ENCODE data around the gene RAE1. TPM values are rescaled to one million over a fixed set of nuclear protein-coding genes. Genes with fewer than 3 reads are reported as not detected.

The RAE1 gene
- total RNA-seq, 1 experiment from 2014 or later = 31.3 TPM

DNA sequence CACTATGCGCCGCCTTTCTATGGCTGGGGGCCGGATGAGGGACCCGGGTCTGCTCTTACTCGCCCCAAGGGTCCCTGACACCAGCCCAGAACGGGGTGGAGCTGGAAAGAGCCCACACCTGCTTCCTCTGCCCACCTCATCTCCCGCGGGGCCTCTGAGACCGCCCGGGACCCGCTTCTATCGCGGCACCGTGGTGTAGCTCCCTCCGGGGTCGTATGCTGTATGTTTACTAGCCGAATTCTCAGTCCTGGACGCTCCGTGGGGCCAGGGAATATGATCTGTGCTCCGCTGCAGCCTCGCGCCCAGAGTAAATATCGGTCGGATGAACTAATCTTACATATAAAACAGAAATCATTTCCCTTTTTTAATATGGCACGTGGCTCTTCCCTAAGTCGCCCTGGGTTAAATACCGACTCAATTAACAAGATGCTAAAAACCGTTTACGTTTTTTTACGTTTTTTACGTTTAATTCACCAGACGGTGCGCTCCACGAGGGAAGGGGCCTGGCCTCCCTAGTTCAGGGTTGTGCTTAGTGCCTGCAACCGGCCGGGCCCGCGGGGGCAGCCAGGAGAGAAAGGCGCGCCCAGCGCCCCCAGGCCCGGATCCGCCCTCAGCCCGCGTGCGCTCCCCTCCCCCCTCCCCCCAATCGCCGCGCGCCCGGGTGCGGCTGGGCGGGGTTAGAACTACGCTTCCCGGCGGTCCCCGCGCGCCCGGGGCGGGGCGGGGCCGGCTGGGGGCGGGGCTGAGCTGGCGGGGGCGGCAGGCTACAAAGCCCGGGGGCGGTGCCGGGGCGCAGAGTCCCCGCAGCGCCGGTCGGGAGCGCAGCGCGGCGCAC is 39.8 kb downstream of the RAE1 start, which contains the start of gene RBM38:
TSS of gene RBM38 (plus strand) at position 793 of the 835 bp plus-strand sequence. CDS start 186 bp downstream, outside the sequence.
- Mint-ChIP-seq H3K27ac (peak within 1 kb of the TSS; percentile 94), H3K36me3 (peaks cover 18% of the 10 kb centered on the region), H3K4me3 (peak within 1 kb of the TSS; percentile 84), H3K27me3 (ENCODE audit: low read depth) (no peaks in the 10 kb centered on the region), H3K4me1 (peaks cover 36% of the 10 kb centered on the region), H3K9me3 (no peaks in the 10 kb centered on the region)
- CTCF ChIA-PET = interaction anchor here (0.5 to 3.6 kb wide), 10 partner anchors 9 to 301 kb away, joined by 3 to 16 read pairs (median 5); no protein-coding TSS in a partner anchor
- ATAC-seq = peak; percentile 63
- peak; percentile 86 for TF ChIP-seq SP1 (CRISPR knock-in tag; conservative IDR thresholded peaks at IDR 0.05)
- TF ChIP-seq IRF2 (CRISPR knock-in tag; IDR thresholded peaks at IDR 0.05; ENCODE audit: borderline replicate concordance, low read depth) = no peak
- 0 out of 2 replicates have a peak, but pooled peaks have one; percentile 14 for TF ChIP-seq GABPB1 (CRISPR knock-in tag; IDR thresholded peaks at IDR 0.05)
- TF ChIP-seq, protein P1, sequence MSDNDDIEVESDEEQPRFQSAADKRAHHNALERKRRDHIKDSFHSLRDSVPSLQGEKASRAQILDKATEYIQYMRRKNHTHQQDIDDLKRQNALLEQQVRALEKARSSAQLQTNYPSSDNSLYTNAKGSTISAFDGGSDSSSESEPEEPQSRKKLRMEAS (CRISPR knock-in tag; IDR thresholded peaks at IDR 0.05) = peak; percentile 33; the same call in 1 of the 2 replicates
- TF ChIP-seq MYBL2 (CRISPR knock-in tag; IDR thresholded peaks at IDR 0.05) = 0 out of 2 replicates have a peak, but pooled peaks have one; percentile 27
- TF ChIP-seq ZNF423 (CRISPR knock-in tag; IDR thresholded peaks at IDR 0.05) = no peak
- POLR2A ChIA-PET = interaction anchor here (1.1 to 1.6 kb wide), 2 partner anchors 42 to 45 kb away, joined by 4 to 6 read pairs; no protein-coding TSS in a partner anchor
- peak; percentile 78 for DNase-seq (ENCODE audit: low spot score)

DNA sequence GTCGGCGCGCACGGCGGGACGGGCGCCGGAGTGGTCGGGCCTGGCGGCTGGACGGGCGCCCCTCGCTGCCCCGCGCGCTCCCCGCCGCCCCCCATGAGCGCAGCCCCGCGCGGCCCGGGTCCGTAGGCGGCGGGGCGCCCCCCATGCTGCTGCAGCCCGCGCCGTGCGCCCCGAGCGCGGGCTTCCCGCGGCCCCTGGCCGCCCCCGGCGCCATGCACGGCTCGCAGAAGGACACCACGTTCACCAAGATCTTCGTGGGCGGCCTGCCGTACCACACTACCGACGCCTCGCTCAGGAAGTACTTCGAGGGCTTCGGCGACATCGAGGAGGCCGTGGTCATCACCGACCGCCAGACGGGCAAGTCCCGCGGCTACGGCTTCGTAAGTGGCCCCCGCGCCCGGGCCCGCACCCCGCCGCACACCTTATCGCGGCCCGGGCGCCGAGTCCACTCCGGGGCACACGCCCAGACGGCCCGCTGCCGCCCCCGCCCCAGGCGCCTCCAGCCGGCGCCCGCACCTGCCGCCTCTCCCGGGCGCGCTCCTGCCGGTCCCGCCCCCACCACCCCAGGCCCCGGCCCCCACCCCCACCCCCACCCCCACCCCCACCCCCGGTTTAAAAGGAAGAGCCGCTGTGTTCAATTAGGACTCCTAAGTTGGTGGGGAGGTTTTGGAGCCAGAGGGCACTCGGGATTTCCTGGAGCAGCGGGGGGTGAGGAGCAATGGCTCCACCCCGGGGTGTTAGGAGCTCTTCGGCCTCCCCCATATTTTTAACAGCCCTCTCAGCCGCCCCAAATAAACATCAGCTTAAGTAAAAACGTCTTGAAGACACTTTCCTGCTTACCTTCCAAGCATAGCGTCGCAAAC is 40.6 kb downstream of the RAE1 start:
- Mint-ChIP-seq H3K9me3 (no peaks in the 10 kb centered on the region), H3K4me1 (peaks cover 38% of the 10 kb centered on the region), H3K4me3 (peak overlapping the region; percentile 84), H3K36me3 (peaks cover 24% of the 10 kb centered on the region), H3K27me3 (ENCODE audit: low read depth) (no peaks in the 10 kb centered on the region), H3K27ac (peak overlapping the region; percentile 82; the same call in 1 of the 2 replicates)
- TF ChIP-seq FOXK1 (CRISPR knock-in tag; IDR thresholded peaks at IDR 0.05) (no peak), NFATC4 (CRISPR knock-in tag; IDR thresholded peaks at IDR 0.05) (no peak)
- TF ChIP-seq, protein P2, sequence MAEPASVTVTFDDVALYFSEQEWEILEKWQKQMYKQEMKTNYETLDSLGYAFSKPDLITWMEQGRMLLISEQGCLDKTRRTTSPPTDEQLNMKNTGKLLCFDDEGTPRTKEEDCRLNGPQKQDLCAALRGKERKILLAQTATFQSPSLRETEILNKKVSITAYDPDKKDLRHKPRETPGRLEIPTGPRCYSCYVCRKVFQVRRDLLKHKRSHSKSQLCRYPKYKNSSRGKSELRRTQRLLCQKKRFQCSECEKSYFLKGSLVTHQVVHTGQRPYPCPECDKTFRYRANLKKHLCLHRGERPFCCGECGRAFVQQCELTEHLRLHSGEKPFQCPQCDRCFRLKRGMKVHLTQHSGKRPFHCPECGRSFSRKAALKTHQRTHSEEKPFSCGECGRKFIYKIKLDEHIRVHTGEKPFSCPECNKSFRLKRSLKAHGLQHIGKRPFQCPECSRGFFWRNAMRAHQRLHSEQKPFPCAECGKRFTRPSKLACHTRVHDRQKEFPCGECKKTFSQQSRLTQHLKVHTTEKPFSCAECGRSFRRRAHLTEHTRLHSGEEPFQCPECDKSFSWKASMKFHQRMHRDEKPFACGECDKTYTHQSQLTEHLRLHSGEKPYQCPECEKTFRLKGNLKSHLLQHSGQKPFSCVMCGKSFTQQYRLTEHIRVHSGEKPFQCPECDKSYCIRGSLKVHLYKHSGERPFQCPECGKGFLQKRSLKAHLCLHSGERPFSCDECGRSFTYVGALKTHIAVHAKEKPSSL (CRISPR knock-in tag; conservative IDR thresholded peaks at IDR 0.05) = no peak
- TF ChIP-seq, protein P3, sequence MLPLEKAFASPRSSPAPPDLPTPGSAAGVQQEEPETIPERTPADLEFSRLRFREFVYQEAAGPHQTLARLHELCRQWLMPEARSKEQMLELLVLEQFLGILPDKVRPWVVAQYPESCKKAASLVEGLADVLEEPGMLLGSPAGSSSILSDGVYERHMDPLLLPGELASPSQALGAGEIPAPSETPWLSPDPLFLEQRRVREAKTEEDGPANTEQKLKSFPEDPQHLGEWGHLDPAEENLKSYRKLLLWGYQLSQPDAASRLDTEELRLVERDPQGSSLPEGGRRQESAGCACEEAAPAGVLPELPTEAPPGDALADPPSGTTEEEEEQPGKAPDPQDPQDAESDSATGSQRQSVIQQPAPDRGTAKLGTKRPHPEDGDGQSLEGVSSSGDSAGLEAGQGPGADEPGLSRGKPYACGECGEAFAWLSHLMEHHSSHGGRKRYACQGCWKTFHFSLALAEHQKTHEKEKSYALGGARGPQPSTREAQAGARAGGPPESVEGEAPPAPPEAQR (CRISPR knock-in tag; IDR thresholded peaks at IDR 0.05) = no peak
- TF ChIP-seq, protein P4, sequence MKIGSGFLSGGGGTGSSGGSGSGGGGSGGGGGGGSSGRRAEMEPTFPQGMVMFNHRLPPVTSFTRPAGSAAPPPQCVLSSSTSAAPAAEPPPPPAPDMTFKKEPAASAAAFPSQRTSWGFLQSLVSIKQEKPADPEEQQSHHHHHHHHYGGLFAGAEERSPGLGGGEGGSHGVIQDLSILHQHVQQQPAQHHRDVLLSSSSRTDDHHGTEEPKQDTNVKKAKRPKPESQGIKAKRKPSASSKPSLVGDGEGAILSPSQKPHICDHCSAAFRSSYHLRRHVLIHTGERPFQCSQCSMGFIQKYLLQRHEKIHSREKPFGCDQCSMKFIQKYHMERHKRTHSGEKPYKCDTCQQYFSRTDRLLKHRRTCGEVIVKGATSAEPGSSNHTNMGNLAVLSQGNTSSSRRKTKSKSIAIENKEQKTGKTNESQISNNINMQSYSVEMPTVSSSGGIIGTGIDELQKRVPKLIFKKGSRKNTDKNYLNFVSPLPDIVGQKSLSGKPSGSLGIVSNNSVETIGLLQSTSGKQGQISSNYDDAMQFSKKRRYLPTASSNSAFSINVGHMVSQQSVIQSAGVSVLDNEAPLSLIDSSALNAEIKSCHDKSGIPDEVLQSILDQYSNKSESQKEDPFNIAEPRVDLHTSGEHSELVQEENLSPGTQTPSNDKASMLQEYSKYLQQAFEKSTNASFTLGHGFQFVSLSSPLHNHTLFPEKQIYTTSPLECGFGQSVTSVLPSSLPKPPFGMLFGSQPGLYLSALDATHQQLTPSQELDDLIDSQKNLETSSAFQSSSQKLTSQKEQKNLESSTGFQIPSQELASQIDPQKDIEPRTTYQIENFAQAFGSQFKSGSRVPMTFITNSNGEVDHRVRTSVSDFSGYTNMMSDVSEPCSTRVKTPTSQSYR (CRISPR knock-in tag; IDR thresholded peaks at IDR 0.05) = no peak
- TF ChIP-seq, protein P5, sequence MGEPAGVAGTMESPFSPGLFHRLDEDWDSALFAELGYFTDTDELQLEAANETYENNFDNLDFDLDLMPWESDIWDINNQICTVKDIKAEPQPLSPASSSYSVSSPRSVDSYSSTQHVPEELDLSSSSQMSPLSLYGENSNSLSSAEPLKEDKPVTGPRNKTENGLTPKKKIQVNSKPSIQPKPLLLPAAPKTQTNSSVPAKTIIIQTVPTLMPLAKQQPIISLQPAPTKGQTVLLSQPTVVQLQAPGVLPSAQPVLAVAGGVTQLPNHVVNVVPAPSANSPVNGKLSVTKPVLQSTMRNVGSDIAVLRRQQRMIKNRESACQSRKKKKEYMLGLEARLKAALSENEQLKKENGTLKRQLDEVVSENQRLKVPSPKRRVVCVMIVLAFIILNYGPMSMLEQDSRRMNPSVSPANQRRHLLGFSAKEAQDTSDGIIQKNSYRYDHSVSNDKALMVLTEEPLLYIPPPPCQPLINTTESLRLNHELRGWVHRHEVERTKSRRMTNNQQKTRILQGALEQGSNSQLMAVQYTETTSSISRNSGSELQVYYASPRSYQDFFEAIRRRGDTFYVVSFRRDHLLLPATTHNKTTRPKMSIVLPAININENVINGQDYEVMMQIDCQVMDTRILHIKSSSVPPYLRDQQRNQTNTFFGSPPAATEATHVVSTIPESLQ (CRISPR knock-in tag; IDR thresholded peaks at IDR 0.05) = no peak
- TF ChIP-seq, protein P6, sequence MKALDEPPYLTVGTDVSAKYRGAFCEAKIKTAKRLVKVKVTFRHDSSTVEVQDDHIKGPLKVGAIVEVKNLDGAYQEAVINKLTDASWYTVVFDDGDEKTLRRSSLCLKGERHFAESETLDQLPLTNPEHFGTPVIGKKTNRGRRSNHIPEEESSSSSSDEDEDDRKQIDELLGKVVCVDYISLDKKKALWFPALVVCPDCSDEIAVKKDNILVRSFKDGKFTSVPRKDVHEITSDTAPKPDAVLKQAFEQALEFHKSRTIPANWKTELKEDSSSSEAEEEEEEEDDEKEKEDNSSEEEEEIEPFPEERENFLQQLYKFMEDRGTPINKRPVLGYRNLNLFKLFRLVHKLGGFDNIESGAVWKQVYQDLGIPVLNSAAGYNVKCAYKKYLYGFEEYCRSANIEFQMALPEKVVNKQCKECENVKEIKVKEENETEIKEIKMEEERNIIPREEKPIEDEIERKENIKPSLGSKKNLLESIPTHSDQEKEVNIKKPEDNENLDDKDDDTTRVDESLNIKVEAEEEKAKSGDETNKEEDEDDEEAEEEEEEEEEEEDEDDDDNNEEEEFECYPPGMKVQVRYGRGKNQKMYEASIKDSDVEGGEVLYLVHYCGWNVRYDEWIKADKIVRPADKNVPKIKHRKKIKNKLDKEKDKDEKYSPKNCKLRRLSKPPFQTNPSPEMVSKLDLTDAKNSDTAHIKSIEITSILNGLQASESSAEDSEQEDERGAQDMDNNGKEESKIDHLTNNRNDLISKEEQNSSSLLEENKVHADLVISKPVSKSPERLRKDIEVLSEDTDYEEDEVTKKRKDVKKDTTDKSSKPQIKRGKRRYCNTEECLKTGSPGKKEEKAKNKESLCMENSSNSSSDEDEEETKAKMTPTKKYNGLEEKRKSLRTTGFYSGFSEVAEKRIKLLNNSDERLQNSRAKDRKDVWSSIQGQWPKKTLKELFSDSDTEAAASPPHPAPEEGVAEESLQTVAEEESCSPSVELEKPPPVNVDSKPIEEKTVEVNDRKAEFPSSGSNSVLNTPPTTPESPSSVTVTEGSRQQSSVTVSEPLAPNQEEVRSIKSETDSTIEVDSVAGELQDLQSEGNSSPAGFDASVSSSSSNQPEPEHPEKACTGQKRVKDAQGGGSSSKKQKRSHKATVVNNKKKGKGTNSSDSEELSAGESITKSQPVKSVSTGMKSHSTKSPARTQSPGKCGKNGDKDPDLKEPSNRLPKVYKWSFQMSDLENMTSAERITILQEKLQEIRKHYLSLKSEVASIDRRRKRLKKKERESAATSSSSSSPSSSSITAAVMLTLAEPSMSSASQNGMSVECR (CRISPR knock-in tag; IDR thresholded peaks at IDR 0.05; ENCODE audit: borderline replicate concordance) = no peak
- TF ChIP-seq, protein P1 (CRISPR knock-in tag; IDR thresholded peaks at IDR 0.05) = no peak
- ChIA-PET POLR2A (interaction anchor here (0.6 to 1.6 kb wide), 2 partner anchors 43 to 536 kb away, joined by 3 to 4 read pairs; no protein-coding TSS in a partner anchor), CTCF (interaction anchor here (1.4 to 3.6 kb wide), 6 partner anchors 10 to 107 kb away, joined by 3 to 16 read pairs (median 6); no protein-coding TSS in a partner anchor)
- DNase-seq (ENCODE audit: low spot score) (no peak), ATAC-seq (no peak)

Data from WTC11 (cell line).